Hippocampal formation (tissue), 2 donors: ENCODE results near the gene ZNF512B.
"Not testable (repeated sequence)": the region's sequence is repeated elsewhere in the genome, so short reads cannot be mapped to it uniquely, and the experiment has no call there.

ENCODE experiments used
- DNase-seq, 2 donors: peaks; one replicate each; lab custom pipeline; 2025; lab: John Stamatoyannopoulos, UW

ZNF512B gene

DNA sequence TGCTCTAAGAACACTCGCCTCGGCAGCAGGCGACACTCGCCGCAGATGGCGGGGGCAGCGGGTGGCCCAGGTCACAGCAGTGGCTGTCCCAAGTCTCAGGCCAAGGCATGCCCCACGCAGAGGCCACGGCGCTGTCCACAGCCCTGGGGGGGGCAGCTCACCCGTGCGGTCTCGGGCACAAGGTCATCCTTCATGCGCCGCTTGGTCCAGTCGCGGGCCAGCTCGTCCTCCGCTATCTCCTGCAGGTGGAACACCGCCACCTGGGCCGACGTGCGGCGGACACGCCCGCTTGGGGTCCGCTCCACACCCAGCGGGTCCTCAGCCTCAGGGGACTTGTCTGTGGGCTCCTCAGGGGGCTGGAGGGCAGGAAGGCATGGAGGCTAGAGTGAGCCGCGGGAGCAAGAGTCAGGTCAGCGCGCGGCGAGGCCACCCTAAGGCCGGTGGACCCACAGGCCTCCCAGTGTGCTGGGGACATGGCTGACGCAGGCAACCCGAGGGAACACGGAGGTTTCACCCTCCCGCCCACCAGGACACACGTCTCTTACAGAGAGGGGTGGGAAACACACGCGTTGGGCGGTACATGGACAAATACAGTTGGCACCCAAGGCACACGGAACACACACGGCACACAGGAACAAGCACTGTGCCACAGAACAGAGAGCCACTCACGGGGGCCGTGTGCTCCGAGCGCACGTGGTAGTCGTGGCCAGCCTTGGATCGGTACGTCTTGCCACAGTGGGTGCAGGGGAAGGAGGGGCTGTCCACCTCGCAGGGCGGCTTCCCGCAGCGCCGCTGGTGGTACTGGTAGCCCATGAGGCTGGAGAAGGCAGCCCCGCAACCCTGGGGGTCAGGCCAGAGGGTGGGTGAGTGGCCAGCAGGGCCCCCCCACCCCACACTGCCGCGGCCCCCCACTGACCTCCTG, 7.0 kb downstream of the ZNF512B start:
- DNase-seq, result no peak

DNA sequence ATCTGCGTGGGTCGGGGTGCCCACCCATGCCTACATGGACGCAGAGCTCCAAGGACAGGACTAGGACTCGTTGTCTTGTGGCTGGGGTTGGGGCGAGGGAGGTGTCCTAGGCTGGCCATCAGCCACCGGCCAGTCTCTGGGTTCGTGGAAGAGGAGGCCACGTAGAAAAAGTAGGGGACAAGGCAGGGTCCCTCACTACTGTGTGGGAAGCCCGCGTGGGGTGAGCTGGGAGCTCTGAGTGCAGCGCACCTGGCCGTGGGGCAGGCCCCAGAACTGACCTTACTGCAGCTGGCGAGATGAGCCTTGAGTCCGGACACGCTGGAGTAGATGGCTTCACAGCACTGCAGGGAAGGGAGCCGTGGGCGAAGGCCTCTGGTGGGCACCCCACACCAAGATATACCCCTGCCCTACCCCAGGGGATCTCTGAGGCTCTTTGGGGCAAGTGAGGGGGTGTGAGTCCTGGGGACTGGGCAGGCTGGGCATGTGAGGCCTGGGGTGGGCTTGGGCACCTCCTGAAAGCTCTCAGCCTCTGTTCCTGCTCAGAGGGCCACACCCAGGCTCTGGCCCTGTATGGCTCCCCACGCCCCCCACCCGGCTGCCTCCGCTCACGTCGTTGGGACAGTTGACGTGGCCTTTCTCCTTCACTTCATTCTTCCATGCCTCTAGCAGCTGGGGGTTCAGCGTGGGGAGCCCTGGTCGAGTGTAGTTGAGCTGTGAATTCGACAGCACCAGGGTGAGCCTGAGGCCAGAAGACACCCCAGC, 7.9 kb downstream of the ZNF512B start:
- no peak for DNase-seq

DNA sequence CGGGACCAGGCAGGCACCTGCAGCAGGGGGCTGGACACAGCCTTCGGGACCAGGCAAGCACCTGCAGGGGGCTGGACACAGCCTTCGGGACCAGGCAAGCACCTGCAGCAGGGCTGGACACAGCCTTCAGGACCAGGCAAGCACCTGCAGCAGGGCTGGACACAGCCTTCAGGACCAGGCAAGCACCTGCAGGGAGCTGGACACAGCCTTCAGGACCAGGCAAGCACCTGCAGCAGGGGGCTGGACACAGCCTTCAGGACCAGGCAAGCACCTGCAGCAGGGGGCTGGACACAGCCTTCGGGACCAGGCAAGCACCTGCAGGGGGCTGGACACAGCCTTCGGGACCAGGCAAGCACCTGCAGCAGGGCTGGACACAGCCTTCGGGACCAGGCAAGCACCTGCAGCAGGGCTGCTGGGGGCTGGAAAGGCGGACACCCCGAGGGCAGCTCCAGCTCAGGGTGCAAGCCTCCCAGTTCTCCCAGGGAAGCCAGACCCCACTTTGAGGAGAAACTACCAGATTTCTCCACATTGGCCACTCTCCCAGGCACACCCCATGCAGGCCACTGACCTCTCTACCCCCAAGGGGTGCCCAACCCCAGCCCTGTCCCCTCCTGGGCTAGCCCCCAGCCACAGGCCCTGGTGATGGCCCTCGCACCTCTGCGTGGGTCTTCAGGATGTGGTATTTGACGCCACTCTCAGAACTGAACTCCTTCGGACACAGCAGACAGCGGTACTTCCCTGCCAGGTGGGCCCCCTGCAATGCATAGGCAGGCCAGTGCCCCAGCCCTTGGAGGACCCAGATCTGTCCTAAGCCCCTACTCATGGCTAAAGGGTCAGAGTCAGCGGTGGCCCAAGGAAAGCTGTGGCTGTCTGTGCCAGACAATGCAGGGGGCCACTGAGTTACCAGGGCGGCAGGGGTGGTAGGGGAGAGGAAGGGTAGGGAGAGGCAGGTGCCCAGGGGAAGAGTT, 8.8 kb downstream of the ZNF512B start:
- DNase-seq, result not testable (repeated sequence)

GRCh38 chr20:63959699-63960075, 10.0 kb downstream of the ZNF512B start:
- no peak for DNase-seq

GRCh38 chr20:63958964-63959698, 10.6 kb downstream of the ZNF512B start:
- no peak for DNase-seq

GRCh38 chr20:63958471-63958870, 11.3 kb downstream of the ZNF512B start:
- DNase-seq, result no peak

DNA sequence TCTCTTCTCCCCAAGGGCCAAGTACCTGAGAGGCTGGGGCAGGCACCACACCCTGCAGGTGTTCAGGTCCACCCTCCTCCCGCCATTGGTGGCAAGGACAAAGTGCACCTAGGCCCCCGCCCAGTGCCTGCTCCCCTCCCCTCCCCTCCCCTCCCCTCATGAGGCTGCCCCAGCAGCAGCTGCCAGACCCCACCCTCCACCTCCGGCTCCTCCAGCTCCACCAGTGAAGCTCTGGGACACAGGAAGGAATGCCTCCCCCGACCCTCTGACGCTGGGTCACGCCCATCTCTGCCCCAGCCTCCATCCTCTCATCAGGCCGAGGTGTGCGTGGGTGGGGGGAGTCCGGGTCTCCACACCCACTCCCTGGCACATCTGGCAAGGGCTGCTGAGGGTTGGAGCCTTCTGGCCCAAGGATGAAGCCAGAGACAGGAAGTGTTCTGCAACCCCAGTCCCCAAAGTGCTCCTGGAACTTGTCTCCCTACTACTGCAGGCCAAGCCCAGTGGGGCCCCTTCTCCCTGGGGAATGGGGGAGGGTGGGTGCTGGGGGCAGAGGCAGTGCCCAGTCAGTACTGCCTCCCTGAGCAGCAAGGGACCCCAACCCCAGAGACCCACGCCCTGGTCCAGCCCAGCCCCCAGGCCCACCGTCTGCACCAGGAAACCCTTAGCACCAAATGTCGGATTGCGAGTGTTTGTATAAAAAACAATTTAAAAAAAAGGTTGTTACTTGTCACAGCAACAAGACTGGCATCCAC, 11.9 kb downstream of the ZNF512B start:
- DNase-seq, result no peak

GRCh38 chr20:63957004-63957689, 12.6 kb downstream of the ZNF512B start:
- peak; percentile 21 to 29 for DNase-seq

GRCh38 chr20:63956664-63957003, 13.1 kb downstream of the ZNF512B start:
- DNase-seq, result no peak

DNA sequence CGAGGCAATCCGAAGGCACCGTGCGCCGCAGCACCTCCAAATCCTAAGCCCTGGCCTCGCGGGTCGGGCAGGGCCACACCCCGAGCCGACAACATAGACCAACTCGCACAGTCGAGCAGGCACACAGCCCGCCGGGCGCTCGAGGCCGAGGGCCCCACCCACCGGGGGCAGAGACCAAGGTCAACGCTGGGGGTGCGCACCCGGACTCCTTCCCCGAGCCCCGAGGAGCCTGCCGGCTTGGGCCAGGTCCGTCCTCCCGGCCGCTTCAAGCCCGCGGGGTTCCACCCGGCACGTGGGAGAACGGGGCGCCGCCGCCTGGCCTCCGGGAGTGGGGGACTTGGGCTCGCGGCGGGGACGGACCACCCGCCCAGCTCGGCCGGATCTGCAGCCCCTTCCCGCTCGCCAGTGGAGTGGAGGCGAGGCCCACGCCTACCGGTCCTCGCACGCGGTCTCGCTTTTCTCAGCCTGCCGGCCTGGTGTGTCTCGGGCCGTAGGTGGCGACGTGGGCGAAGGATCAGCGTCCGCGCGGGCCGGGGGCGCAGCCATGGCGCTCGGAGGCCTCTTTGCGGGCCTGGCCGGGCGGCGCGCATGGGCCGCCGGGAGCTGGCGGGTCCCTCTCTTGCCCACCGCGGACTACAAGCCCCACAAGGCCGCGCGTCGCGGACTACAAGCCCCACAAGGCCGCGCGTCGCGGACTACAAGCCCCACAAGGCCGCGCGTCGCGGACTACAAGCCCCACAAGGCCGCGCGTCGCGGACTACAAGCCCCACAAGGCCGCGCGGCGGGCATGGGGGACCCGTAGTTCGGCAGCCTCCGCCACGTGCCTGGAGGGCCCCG, 13.7 kb downstream of the ZNF512B start, which contains the start of gene UCKL1:
Gene UCKL1 (minus strand): TSS at position 590 of the 837 bp plus-strand sequence. CDS start 44 bp downstream, at position 546.
- peak; percentile 82 to 85 for DNase-seq

DNA sequence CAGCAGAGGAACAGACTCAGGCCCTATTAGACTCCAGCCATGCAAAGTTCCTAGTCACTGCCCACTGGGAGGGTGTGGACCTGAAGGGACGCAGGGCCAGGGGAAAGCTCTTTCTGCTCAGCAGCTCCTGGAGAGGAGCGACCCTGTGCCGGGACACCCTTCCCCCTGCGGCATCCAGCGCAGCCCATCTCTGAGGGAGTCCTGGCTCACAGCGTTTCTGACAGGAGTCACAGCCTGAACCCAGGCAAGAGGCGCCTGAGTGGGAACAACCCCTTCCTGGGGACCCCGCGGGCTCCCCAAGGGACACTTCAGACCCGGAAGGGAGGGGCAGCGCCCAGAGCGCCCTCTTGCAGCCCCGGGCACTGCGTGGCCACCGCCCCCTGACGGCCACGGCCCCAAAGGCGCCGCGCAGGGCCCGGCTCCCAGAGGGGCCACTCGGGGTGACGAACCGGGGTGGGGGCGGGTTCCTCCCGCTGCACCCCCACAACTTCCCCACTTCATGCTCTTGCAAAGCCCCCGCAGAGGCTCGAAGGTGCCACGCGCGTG, 14.4 kb downstream of the ZNF512B start:
- DNase-seq, result peak; percentile 32 to 52

GRCh38 chr20:63953764-63954429, 15.8 kb downstream of the ZNF512B start:
- no peak for DNase-seq

DNA sequence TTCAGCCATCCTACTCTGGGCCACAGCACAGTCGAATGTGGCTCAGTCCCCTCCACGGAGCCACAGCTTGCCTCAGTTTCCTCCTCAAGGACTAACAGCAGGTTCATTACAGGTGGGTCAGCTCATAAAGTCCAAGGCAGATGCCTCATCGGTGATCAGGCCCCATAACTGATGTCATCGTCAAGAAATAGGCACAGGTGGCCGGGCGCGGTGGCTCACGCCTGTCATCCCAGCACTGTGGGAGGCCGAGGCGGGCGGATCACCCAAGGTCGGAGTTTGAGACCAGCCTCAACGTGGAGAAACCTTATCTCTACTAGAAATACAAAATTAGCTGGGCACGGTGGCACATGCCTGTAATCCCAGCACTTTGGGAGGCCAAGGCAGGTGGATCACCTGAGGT, 17.0 kb downstream of the ZNF512B start:
- DNase-seq, result no peak

DNA sequence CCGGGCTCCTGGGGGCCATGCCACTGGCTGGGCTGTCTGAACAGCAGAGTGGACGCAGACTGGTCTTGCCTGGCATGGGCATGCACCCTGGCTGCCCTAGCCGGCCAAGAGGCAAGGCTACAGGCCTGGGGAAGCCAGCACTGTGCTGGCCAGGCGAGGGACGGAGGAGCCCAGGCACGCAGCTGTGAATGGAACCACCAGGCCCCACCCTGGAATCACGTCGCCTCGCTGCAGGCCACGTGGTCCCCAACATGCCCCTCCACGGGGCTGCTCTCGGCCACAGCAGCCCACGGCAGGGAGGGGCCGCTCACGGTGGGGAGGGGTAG, 17.6 kb downstream of the ZNF512B start:
- no peak for DNase-seq

- no peak for DNase-seq
Measured at GRCh38 chr20:63951398-63952209, 18.1 kb downstream of the ZNF512B start.

- no peak for DNase-seq
Measured at GRCh38 chr20:63950701-63951397, 18.9 kb downstream of the ZNF512B start.
